ENCODE measurements around the gene LXN. TPM values are rescaled to one million over a fixed set of nuclear protein-coding genes. Genes with fewer than 3 reads are reported as not detected.

Gene LXN
- total and polyA plus RNA-seq, 2 experiments from 2014 or later, result 11.1 to 12.8 TPM

DNA sequence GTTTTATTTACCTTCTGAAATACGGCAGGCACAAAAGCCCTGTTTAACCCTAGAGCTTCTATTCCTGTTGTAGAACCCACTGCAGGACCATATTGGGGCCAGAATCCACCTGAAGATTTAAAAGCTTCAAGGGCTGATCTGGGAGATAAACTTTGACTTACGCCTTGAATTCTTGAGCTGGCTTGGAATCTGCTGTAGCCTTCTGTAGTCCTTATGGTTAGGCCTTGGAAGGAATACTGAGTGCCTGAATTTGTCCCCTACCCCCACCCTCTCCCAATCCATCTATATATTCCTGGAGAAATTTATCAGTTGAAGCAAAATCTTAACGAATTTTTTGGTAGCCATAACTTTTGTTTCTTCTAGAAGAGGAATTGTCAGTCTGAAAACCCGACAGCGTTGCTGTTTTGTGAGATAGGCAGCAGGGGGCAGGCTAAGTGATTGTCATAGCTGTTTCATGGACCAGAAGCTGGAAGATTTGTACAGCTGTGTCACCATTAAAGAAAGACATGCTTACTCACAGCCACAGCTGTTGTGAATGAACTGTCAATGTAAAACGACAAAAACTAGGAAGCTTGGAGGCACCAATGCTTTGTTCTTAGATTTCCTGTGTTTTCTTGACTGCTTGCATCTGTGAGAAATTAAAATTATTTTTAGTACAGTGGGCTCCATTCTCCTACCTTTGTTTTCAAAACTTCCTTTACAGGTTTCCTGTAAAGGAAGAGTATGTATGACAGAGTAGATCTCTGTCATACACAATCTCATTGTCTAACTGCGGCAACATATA, 12.8 kb downstream of the LXN start:
- Histone ChIP-seq H3K27ac (peak overlapping the region; percentile 29), H3K9me3 (ENCODE audit: low read depth) (no peaks in the 10 kb centered on the region)
- TF ChIP-seq, protein P1, sequence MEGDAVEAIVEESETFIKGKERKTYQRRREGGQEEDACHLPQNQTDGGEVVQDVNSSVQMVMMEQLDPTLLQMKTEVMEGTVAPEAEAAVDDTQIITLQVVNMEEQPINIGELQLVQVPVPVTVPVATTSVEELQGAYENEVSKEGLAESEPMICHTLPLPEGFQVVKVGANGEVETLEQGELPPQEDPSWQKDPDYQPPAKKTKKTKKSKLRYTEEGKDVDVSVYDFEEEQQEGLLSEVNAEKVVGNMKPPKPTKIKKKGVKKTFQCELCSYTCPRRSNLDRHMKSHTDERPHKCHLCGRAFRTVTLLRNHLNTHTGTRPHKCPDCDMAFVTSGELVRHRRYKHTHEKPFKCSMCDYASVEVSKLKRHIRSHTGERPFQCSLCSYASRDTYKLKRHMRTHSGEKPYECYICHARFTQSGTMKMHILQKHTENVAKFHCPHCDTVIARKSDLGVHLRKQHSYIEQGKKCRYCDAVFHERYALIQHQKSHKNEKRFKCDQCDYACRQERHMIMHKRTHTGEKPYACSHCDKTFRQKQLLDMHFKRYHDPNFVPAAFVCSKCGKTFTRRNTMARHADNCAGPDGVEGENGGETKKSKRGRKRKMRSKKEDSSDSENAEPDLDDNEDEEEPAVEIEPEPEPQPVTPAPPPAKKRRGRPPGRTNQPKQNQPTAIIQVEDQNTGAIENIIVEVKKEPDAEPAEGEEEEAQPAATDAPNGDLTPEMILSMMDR (IDR thresholded peaks at IDR 0.05; ENCODE audit: low read depth, low read length), result peak; percentile 80

GRCh38 chr3:158658889-158659288, 13.6 kb downstream of the LXN start:
- TF ChIP-seq, protein P1 (IDR thresholded peaks at IDR 0.05; ENCODE audit: low read depth, low read length), result no peak
- H3K4me1 ChIP-seq (ENCODE audit: low read depth), result no peaks in the 10 kb centered on the region
- DNase-seq (ENCODE audit: low read depth in 1 of 2, low spot score in 1 of 2), result no peak
- peak overlapping the region; percentile 29 for H3K27ac ChIP-seq
- no peaks in the 10 kb centered on the region for H3K27me3 ChIP-seq
- H3K4me3 ChIP-seq, result no peak overlapping the region
- no peaks in the 10 kb centered on the region for H3K9me3 ChIP-seq (ENCODE audit: low read depth)
- peaks cover 64% of the 10 kb centered on the region for H3K36me3 ChIP-seq

More for the DNA sequence above, 12.8 kb downstream of the LXN start:
- Histone ChIP-seq H3K4me1 (ENCODE audit: low read depth) (no peaks in the 10 kb centered on the region), H3K36me3 (peaks cover 59% of the 10 kb centered on the region), H3K27me3 (no peaks in the 10 kb centered on the region), H3K4me3 (no peak overlapping the region)
- peak; percentile 66 to 86 for DNase-seq (ENCODE audit: low read depth in 1 of 2, low spot score in 1 of 2)

- TF ChIP-seq, protein P1 (IDR thresholded peaks at IDR 0.05; ENCODE audit: low read depth, low read length), result no peak
- H3K27me3 ChIP-seq, result no peaks in the 10 kb centered on the region
- H3K36me3 ChIP-seq, result peaks cover 68% of the 10 kb centered on the region
- no peaks in the 10 kb centered on the region for H3K4me1 ChIP-seq (ENCODE audit: low read depth)
- no peak for DNase-seq (ENCODE audit: low read depth in 1 of 2, low spot score in 1 of 2)
- H3K9me3 ChIP-seq (ENCODE audit: low read depth), result no peaks in the 10 kb centered on the region
- H3K27ac ChIP-seq, result no peak overlapping the region
- no peak overlapping the region for H3K4me3 ChIP-seq
Measured at GRCh38 chr3:158652463-158652862, 20.0 kb downstream of the LXN start.

DNA sequence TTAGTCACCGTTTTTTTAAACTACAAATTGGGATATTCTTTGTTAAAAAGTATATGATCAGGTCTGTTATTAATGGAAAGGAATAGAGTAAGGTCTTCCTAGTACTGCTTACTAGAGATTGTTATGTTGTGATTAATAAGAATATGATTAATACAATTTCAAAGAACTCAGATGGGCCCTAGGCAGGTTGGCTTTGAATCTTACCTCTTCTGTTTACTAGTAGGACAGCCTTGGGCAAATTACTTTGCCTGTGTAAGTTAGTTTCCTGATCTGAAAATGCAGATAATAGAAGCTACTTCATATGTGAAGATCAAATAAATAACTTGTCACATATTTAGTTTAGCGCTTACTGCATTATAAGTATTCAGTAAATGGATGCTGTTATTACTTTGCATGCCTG, 21.3 kb downstream of the LXN start:
- H3K4me3 ChIP-seq, result no peak overlapping the region
- H3K36me3 ChIP-seq, result peaks cover 64% of the 10 kb centered on the region
- no peaks in the 10 kb centered on the region for H3K27me3 ChIP-seq
- TF ChIP-seq, protein P1 (IDR thresholded peaks at IDR 0.05; ENCODE audit: low read depth, low read length), result no peak
- DNase-seq (ENCODE audit: low read depth in 1 of 2, low spot score in 1 of 2), result no peak
- no peaks in the 10 kb centered on the region for H3K9me3 ChIP-seq (ENCODE audit: low read depth)
- H3K27ac ChIP-seq, result no peak overlapping the region
- no peaks in the 10 kb centered on the region for H3K4me1 ChIP-seq (ENCODE audit: low read depth)

DNA sequence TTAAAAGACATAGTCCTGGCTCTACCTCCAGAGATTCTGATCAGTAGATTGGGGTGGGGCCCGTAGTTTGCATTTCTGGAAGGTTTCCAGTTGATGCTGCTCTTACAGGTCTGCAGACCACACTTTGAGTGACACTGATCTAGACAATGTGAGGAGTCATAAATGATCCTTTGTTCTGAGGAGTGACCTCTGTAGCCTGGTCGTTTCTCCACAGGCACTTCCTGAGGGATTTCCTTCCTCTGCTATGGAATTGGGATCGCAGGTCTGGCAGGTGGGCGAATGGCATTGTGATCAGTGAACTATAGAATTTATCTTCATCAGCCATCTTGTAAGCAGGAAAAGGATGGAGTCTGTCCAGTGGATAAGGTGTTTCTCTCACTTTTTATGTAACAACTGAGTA, 22.7 kb downstream of the LXN start:
- peaks cover 53% of the 10 kb centered on the region for H3K36me3 ChIP-seq
- no peaks in the 10 kb centered on the region for H3K27me3 ChIP-seq
- DNase-seq (ENCODE audit: low read depth in 1 of 2, low spot score in 1 of 2), result no peak
- H3K9me3 ChIP-seq (ENCODE audit: low read depth), result no peaks in the 10 kb centered on the region
- no peak overlapping the region for H3K27ac ChIP-seq
- no peak overlapping the region for H3K4me3 ChIP-seq
- peaks cover 6% of the 10 kb centered on the region for H3K4me1 ChIP-seq (ENCODE audit: low read depth)
- TF ChIP-seq, protein P1 (IDR thresholded peaks at IDR 0.05; ENCODE audit: low read depth, low read length), result no peak

Data from cardiac muscle cell (in vitro differentiated cells and primary cell).